ENCODE measurements around the gene ABCC4.

ABCC4 gene

GRCh38 chr13:95247171-95247570 lies 54.1 kb downstream of the ABCC4 start:
- TF ChIP-seq ZFX (IDR thresholded peaks at IDR 0.05) (no peak), CTCF (conservative IDR thresholded peaks at IDR 0.05) (no peak)
- H3K27ac ChIP-seq: peak overlapping the region; percentile 88

GRCh38 chr13:95246292-95247082 lies 54.8 kb downstream of the ABCC4 start:
- peak overlapping the region; percentile 88 for H3K27ac ChIP-seq
- TF ChIP-seq CTCF (conservative IDR thresholded peaks at IDR 0.05) (no peak), ZFX (IDR thresholded peaks at IDR 0.05) (no peak)

GRCh38 chr13:95245071-95245470 lies 56.2 kb downstream of the ABCC4 start:
- peak overlapping the region; percentile 88 for H3K27ac ChIP-seq
- TF ChIP-seq ZFX (IDR thresholded peaks at IDR 0.05) (no peak), CTCF (conservative IDR thresholded peaks at IDR 0.05) (no peak)

- peak overlapping the region; percentile 88; the same call in 1 of the 2 replicates for H3K27ac ChIP-seq
- TF ChIP-seq CTCF (conservative IDR thresholded peaks at IDR 0.05): no peak
- TF ChIP-seq ZFX (IDR thresholded peaks at IDR 0.05): no peak
These were observed 58.0 kb downstream of the ABCC4 start for GRCh38 chr13:95243207-95243606.

- 0 out of 2 replicates have a peak overlapping the region, but pooled peaks have one; percentile 6 for H3K27ac ChIP-seq
- TF ChIP-seq ZFX (IDR thresholded peaks at IDR 0.05): no peak
- no peak for TF ChIP-seq CTCF (conservative IDR thresholded peaks at IDR 0.05)
These were observed 59.9 kb downstream of the ABCC4 start for GRCh38 chr13:95241321-95241720.

- no peak overlapping the region for H3K27ac ChIP-seq
- no peak for TF ChIP-seq ZFX (IDR thresholded peaks at IDR 0.05)
- no peak for TF ChIP-seq CTCF (conservative IDR thresholded peaks at IDR 0.05)
These were observed 62.0 kb downstream of the ABCC4 start for GRCh38 chr13:95239283-95239682.

GRCh38 chr13:95237310-95237870 lies 63.9 kb downstream of the ABCC4 start:
- TF ChIP-seq CTCF (conservative IDR thresholded peaks at IDR 0.05) (no peak), ZFX (IDR thresholded peaks at IDR 0.05) (no peak)
- peak overlapping the region; percentile 79 for H3K27ac ChIP-seq
